Left renal pelvis (tissue), 4 donors: ENCODE results near the gene FGD4. TPM values are rescaled to one million over a fixed set of nuclear protein-coding genes. Genes with fewer than 3 reads are reported as not detected.

ENCODE experiments used
- DNase-seq, 4 donors: peaks; one replicate each; pipeline ENCODE4 v3.0.0-alpha.2; 2013; ENCODE audit warnings: low read depth in 4 of 4, low spot score in 3 of 4
- polyA plus RNA-seq, 4 donors: library from polyadenylated mRNA; unstranded; fragments of 120-200 nt; gene quantifications; one replicate each; pipeline ENCODE4 v1.2.1, GENCODE V29; 2013; ENCODE audit not compliant: insufficient read length in 4 of 4

The FGD4 gene
- polyA plus RNA-seq, 4 donors: 3.4 to 18.5 (median 14.9) TPM

DNA sequence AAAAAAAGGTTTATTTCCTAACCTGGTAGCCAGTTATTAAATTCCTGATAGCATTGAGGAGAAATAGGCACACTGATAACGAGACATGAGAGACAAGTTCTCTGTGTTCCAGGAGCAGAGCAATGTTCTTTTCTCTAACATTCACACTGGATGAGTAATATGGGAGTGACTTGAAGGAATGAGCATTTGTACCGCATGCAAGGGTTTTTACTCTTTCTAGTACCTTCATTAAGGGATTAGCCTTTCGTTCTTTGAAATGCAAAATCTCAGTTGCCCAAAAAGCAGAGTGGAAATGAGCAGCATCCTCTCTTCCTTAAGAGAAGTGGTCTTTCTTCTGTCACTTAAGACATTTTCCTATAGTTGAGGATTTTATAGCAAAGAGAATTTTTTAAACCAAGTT, 54.7 kb downstream of the FGD4 start:
- DNase-seq: no peak

DNA sequence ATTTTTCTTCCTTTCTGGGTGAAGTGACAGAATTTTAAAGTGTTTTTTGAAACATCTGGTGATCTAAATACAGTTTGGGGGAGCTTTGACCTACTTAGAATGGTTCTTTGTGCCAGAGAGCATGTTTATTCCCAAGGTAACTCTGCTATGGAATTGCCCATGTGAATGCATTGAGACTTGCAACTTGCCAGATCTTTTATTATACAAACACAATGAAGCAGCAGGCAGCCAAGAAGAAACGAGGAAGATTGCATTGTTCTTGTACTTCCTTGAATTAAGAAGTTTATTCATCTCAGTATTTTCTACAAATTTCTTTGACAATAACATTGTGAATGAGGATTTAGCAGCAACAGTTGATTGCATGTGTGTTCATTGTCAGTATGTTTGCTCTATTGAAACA, 55.5 kb downstream of the FGD4 start:
- no peak for DNase-seq

GRCh38 chr12:32455607-32456071, 56.3 kb downstream of the FGD4 start:
- peak in 1 of 4 donors; percentile 39 for DNase-seq

GRCh38 chr12:32457251-32458025, 58.1 kb downstream of the FGD4 start:
- DNase-seq: no peak

- DNase-seq: no peak
These were observed 61.3 kb downstream of the FGD4 start for GRCh38 chr12:32460638-32461037.

DNA sequence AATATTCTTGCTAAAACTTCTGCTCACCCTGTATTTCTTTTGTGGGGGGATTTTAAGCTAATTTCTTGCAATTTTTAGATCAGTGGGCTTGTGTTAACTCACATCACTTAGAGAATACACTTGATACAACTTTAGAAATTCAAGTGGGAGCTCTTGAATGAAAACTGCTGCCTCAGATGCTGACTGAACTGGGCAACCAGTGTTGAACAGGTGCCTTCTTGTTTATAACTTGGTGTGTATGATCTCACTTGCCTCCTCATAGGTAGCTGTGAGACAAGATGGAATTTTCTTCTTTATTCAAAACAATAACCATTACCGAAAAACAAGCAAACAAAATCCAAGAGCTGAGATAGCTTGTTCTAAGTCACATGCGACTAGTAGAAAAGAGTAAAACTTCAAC, 63.5 kb downstream of the FGD4 start:
- DNase-seq: no peak

DNA sequence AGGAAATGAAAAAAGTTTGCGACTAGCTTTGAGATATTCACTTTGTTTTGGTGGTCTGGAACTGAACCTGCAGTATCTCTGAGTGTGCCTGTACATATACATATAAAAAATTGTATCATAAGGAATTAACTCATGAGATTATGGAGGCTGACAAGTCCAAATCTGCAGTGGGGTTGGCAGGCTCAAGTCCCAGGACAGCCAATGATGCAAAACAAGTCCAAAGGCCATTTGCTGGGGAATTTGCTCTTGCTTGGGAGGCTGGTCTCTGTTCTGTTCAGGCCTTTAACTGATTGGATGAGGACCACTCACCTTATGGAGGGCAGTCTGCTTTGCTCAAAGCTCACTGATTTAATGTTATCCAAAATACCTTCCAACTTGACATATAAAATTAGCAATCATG, 66.8 kb downstream of the FGD4 start:
- no peak for DNase-seq

DNA sequence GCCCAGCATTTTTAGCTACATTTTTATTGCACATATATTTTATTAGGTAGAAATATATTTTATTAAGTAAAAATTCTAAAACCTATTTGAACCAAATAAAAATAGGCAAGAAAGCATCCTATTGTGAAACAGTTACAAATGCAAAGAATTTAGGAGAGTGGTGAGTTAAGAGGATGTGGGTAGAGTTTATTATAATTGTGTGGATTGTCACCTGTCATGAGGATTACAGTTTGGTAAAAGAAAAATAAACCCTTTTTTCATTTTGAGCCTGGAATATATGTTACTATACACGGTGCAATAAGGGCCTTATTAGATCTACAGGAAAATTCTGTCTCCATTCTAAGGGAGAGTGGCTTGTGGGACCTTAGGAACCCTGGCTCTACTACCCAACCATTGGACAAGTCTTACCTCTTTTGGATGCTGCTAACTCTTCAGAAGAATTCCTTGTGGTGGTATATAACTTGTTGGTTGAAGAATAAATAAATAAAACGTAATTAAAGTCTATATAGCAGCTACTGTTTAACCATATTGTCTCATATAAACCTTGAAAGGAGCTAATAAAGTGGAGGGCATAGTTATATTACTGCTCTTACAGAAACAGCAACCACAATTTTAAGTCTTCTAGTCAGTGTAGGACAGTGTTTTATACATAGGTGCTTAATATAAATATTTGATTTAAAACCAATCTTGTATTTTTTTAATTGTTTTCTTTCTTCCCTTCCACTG, 67.8 kb downstream of the FGD4 start:
- DNase-seq: no peak

DNA sequence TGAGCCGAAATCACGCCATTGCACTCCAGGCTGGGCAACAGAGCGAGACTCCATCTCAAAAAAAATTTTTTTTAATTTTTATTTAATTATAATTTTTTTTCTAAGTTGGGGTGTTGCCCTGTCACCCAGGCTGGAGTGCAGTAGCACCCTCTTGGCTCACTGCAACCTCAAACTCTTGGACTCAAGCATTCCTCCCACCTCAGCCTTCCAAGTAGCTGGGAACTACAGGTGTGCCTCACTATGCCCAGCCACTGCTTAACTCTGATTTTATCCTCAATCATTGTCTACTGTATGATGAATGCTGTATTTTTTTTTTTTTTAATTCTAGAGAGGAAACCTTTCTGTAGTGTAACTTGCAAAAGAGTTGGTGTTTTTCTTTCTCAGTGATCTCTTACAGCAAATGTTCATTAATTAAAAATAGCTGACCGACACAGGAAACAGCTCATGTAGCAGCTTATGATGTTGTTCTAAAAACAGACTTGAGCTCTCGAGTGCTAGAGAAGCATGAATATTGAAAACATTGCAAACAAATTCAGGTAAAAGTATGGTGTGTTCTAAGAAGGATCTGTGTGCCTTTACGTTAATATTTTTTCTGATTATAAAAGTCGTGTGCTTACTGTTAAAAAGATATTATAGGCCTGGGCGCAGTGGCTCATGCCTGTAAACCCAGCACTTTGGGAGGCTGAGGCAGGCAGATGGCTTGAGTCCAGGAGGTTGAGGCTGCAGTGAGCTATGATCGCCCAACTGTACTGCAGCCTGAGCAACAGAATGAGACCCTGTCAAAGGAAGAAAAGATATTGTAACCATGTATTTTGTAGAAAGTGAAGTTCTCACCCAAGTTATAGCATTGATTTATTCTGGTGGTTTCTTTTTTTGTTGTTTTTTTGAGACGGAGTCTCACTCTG, 68.9 kb downstream of the FGD4 start:
- DNase-seq: no peak

GRCh38 chr12:32470936-32471470, 71.6 kb downstream of the FGD4 start:
- DNase-seq: no peak

GRCh38 chr12:32471591-32472001, 72.2 kb downstream of the FGD4 start:
- no peak for DNase-seq

- DNase-seq: no peak
These were observed 76.4 kb downstream of the FGD4 start for GRCh38 chr12:32475724-32476123.

DNA sequence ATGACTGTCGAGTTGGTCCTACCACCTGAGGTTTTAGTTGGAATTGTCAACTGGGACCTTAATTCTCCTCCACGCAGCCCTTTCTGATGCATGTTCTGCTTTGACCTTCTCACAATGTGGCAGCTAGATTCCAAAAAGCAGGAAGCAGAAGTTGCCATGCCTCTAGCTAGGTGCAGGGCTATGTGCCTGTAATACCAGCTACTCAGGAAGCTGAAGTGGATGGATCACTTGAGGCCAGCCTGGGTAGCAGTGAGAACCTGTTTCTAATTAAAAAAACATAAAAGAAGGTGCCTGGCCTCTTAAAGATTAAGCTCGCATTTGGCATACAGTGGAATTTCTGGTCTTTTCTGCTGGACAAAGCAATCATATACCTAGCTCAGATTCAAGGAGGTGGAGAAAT, 77.1 kb downstream of the FGD4 start:
- DNase-seq: peak in 1 of 4 donors; percentile 20

DNA sequence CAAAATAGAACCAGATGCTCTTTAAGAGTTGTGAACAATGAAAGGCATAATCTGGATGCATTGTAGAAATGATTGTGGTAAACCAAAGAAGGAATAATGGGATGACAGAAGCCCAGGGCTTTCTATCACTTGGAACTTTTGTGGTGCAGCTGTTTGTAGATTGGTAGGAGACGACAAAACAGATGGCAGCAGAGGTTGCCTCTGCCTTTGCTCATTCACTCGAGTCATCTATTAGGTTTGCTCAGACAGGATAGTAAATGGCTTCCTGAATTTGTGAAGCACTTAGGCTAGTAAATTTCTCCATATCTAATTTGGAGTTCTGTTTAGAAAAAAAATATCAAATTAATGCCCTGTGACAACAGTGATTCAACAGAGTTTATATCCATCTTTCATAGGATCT, 78.4 kb downstream of the FGD4 start:
- no peak for DNase-seq

GRCh38 chr12:32478166-32478565, 78.8 kb downstream of the FGD4 start:
- no peak for DNase-seq

DNA sequence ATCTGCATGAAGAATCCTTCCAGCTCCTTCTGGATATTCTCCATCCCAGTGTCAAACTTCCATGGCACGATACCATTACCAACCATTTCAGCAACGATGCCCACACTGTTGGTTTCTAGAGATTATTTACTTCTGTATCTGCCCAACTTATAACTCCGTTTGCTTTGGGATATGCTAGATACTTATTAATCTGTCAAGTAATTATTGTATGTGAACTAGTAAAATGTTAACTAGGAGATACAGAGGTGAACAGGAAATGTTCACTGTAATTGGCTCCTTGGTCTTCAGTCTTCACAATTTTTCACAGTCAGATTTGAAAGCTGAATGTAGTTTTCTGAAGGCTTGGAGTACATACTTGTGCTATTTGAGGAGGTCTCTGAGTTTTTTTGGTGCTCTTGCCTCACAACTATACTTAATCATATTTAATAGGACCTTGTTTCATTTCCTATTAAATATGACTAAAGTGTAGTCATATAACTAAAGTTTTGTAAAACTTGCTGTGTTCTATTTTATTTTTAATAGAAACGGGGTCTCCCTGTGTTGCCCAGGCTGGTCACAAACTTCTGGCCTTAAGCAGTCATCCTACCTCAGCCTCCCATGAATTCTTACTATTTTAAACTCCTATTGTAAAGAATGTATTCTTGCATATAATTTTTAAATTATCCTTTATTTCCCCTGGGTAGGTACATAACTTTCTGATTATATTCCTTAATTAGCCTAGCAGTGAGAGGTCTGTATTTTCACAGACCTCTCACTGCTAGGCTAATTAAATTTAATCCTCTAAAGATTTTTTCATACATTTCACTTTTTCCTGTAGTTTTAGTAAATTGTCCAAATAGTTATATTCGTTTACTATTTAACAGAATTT, 79.7 kb downstream of the FGD4 start:
- DNase-seq: no peak

DNA sequence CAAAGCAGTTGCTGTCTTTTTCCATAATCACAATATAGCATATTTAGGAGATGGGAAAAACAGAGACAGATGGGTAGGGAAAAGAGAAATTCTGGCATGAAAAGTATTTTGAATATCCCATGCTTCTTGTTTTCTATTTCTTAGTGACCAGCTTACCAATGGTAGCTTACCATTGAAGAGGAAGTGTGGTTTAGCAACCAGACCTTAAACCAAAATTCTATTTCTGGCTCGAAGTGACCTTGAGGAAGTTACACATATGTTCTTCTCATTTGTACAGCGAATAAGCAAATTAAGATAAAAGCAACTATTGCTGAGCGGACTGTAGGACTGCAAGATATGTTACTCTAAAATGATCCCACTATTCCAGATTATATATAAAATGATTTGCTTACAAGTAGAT, 82.9 kb downstream of the FGD4 start:
- no peak for DNase-seq

DNA sequence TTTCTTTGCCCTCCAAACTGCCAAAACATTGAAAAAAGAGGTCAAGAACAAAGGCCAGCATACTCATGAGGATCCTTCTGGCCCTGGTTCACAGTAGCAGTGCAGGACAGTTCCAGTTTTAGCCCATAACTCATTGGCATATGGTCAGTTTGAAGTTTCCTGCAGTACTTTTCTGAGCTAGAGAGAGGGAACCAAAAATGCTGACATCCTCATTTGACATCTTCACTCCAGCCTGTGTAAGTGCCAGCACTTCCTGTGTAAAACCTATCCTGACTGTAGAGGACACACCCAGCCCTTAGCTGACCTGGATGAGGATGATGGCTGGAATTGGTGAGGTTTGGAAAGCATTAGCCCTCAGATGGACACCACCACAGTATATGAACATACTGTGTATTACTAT, 84.1 kb downstream of the FGD4 start:
- DNase-seq: no peak

DNA sequence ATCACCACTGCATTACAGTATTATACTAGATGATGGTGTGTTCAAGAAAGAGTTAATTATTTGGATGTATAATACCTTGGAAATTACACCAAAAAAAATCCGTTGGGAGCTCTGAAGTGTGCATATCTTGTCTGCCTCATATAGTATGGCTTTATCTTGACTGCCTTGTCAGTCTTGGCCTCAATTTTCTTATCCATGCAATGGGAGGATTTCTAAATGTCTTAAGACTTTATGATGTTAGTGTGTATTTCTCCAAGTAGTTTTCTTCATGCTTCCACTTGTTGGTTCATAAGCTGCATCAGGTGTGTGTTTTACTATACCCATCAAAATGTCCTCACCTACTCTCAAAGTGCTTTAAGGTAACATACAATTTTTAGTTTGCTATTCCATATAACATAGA, 84.6 kb downstream of the FGD4 start:
- DNase-seq: no peak

- no peak for DNase-seq
These were observed 86.8 kb downstream of the FGD4 start for GRCh38 chr12:32486158-32486557.
